ENCODE results near the gene C1orf50.
A peak's percentile ranks its signal among the peaks of the same experiment; 100 is the strongest.
"Not testable (repeated sequence)": the region's sequence is repeated elsewhere in the genome, so short reads cannot be mapped to it uniquely, and the experiment has no call there.

The C1orf50 gene

DNA sequence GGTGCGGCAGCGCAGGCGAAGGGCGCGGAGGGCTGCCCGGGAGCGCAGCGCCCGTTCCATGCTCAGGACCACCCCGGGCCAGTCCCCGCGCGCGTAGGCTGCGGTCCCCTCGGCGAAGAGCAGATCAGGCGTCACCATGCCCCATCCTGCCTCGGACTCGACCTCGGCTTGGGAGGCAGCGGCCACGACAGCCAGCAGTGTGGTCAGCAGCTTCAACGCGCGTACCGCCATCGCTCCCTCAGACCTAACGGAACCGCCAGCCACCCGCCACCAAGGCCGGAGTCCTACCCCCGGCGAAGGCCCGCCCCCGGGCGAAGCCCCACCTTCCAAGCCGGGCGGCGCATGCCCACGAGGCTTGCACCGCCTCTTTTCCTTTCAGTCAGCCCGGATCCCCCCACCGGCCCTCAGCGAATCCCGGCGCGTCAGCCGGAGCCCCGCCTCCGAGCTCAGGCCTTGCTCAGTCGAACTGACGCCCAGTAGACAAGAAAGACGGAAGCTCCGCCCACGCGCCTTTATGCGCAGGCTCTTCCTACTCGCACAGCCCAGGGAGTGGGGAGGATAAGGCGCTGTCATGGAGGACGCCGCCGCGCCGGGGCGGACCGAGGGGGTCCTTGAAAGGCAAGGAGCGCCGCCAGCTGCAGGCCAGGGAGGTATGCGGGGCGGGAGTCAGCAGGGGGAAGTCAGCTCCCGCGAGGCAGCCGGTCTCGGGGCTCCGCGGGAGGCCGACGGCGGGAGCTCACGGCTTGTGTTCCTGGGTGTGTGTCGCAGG is at the start of gene C1orf50, which contains the start of gene P3H1:
TSS of gene C1orf50 (plus strand) at position 509 of the 769 bp plus-strand sequence. CDS start at position 572, 63 bp downstream.
TSS of gene P3H1 (minus strand) at position 288 of the 769 bp plus-strand sequence. CDS start at position 231, 57 bp downstream.
- H3K9ac ChIP-seq (ENCODE audit: low read length in 5 of 5), result peak within 1 kb of the TSS; percentile 77 to 99 (median 96)
- peaks cover 6 to 38% (median 36%) of the 10 kb centered on the region in 5 donors for H3K4me1 ChIP-seq (ENCODE audit: control insufficient read depth in 5 of 5, insufficient read depth in 5 of 5, low read length in 5 of 5)
- H3K27ac ChIP-seq (ENCODE audit: low read depth, low read length), result peak within 1 kb of the TSS; percentile 90
- H3K4me3 ChIP-seq (ENCODE audit: low read depth in 1 of 5, low read length in 5 of 5), result peak within 1 kb of the TSS; percentile 95 to 100 (median 99)
- no peaks in the 10 kb centered on the region for H3K9me3 ChIP-seq (ENCODE audit: control insufficient read depth in 5 of 5, low read length in 5 of 5)
- H3K36me3 ChIP-seq (ENCODE audit: control insufficient read depth in 5 of 5, insufficient read depth in 5 of 5, low read length in 5 of 5), result peaks cover 0 to 5% (median 0%) of the 10 kb centered on the region in 5 donors
- no peaks in the 10 kb centered on the region for H3K27me3 ChIP-seq (ENCODE audit: control insufficient read depth in 5 of 5, insufficient read depth in 4 of 5, low read length in 5 of 5)

DNA sequence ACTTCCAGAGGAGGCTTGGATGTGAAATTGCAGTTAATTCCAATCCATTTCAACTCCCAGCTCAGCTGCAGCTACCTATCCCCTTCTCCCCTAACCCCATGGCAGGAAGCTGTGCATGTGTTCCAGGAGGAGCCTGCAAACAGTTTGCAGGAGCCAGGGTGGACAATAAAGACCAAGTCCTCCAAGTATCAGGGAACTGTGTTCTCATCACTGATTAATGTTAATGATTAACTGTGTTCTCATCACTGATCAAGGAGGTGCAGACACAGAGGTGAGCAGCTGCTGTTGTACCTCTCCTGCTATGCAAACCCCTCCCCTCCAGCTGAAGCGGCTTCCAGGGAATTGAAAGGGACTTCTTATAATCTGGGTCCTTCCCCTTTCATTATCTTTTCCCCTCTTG is 46.2 kb upstream of the C1orf50 start:
- no peaks in the 10 kb centered on the region for H3K9me3 ChIP-seq (ENCODE audit: control insufficient read depth in 5 of 5, low read length in 5 of 5)
- no peak overlapping the region for H3K9ac ChIP-seq (ENCODE audit: low read length in 5 of 5)
- H3K36me3 ChIP-seq (ENCODE audit: control insufficient read depth in 5 of 5, insufficient read depth in 5 of 5, low read length in 5 of 5), result peaks cover 0 to 8% (median 0%) of the 10 kb centered on the region in 5 donors
- H3K4me1 ChIP-seq (ENCODE audit: control insufficient read depth in 5 of 5, insufficient read depth in 5 of 5, low read length in 5 of 5), result no peaks in the 10 kb centered on the region
- H3K4me3 ChIP-seq (ENCODE audit: low read depth in 1 of 5, low read length in 5 of 5), result no peak overlapping the region
- H3K27ac ChIP-seq (ENCODE audit: low read depth, low read length), result no peak overlapping the region
- H3K27me3 ChIP-seq (ENCODE audit: control insufficient read depth in 5 of 5, insufficient read depth in 4 of 5, low read length in 5 of 5), result no peaks in the 10 kb centered on the region

DNA sequence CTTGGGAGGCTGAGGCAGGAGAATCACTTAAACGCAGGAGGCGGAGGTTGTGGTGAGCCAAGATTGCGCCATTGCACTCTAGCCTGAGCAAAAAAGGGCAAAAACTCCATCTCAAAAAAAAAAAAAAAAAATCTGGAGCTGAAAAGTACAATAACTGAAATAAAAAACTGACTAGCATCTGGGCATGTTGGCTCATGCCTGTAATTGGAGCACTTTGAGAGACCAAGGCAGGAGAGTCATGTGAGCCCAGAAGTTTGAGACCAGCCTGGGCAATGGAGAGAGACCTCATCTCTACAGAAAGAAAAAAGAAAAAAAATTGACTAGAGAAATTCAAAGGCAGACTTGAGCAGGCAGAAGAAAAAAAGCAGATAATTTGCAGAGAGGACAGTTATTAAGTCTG is 45.1 kb upstream of the C1orf50 start:
- H3K9me3 ChIP-seq (ENCODE audit: control insufficient read depth in 5 of 5, low read length in 5 of 5), result no peaks in the 10 kb centered on the region
- no peak overlapping the region for H3K4me3 ChIP-seq (ENCODE audit: low read depth in 1 of 5, low read length in 5 of 5)
- H3K27ac ChIP-seq (ENCODE audit: low read depth, low read length), result no peak overlapping the region
- no peak overlapping the region for H3K9ac ChIP-seq (ENCODE audit: low read length in 5 of 5)
- peaks cover 0 to 8% (median 0%) of the 10 kb centered on the region in 5 donors for H3K36me3 ChIP-seq (ENCODE audit: control insufficient read depth in 5 of 5, insufficient read depth in 5 of 5, low read length in 5 of 5)
- no peaks in the 10 kb centered on the region for H3K27me3 ChIP-seq (ENCODE audit: control insufficient read depth in 5 of 5, insufficient read depth in 4 of 5, low read length in 5 of 5)
- H3K4me1 ChIP-seq (ENCODE audit: control insufficient read depth in 5 of 5, insufficient read depth in 5 of 5, low read length in 5 of 5), result no peaks in the 10 kb centered on the region

DNA sequence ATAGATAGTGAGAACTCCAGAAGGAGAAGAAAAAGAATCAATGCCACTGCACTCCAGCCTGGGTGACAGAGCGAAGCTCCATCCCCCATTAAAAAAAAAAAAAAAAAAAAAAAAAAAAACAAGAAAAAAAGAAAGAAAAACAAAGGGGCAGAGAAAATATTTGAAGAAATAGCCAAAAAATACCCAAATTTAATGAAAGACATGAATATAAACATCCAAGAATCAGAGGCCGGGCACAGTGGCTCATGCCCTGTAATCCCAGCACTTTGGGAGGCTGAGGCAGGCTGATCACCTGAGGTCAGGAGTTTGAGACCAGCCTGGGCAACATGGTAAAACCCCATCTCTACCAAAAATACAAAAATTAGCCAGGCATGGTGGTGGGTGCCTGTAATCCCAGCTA is 44.6 kb upstream of the C1orf50 start:
- not testable (repeated sequence) for H3K27ac ChIP-seq (ENCODE audit: low read depth, low read length); H3K27me3 ChIP-seq (ENCODE audit: control insufficient read depth in 5 of 5, insufficient read depth in 4 of 5, low read length in 5 of 5); H3K4me3 ChIP-seq (ENCODE audit: low read depth in 1 of 5, low read length in 5 of 5); H3K9me3 ChIP-seq (ENCODE audit: control insufficient read depth in 5 of 5, low read length in 5 of 5); H3K4me1 ChIP-seq (ENCODE audit: control insufficient read depth in 5 of 5, insufficient read depth in 5 of 5, low read length in 5 of 5); H3K9ac ChIP-seq (ENCODE audit: low read length in 5 of 5); H3K36me3 ChIP-seq (ENCODE audit: control insufficient read depth in 5 of 5, insufficient read depth in 5 of 5, low read length in 5 of 5)

DNA sequence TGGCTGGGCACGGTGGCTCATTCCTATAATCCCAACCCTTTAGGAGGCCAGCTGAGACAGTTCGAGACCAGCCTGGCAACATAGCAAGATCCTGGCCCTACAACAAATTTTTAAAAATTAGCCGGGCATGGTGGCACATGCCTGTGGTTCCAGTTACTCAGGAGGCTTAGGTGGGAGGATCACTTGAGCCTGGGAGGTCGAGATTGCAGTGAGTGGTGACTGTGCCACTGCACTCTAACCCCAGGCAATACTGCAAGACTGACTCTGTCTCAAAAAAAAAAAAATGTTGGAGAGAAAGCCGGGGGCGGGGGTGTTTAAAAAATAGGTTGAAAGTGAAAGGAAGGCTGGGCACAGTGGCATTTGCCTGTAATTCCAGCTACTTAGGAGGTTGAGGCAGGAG is 43.5 kb upstream of the C1orf50 start:
- no peak overlapping the region for H3K27ac ChIP-seq (ENCODE audit: low read depth, low read length)
- H3K27me3 ChIP-seq (ENCODE audit: control insufficient read depth in 5 of 5, insufficient read depth in 4 of 5, low read length in 5 of 5), result no peaks in the 10 kb centered on the region
- H3K9me3 ChIP-seq (ENCODE audit: control insufficient read depth in 5 of 5, low read length in 5 of 5), result no peaks in the 10 kb centered on the region
- H3K4me1 ChIP-seq (ENCODE audit: control insufficient read depth in 5 of 5, insufficient read depth in 5 of 5, low read length in 5 of 5), result no peaks in the 10 kb centered on the region
- H3K9ac ChIP-seq (ENCODE audit: low read length in 5 of 5), result no peak overlapping the region
- peaks cover 0 to 2% (median 0%) of the 10 kb centered on the region in 5 donors for H3K36me3 ChIP-seq (ENCODE audit: control insufficient read depth in 5 of 5, insufficient read depth in 5 of 5, low read length in 5 of 5)
- no peak overlapping the region for H3K4me3 ChIP-seq (ENCODE audit: low read depth in 1 of 5, low read length in 5 of 5)

DNA sequence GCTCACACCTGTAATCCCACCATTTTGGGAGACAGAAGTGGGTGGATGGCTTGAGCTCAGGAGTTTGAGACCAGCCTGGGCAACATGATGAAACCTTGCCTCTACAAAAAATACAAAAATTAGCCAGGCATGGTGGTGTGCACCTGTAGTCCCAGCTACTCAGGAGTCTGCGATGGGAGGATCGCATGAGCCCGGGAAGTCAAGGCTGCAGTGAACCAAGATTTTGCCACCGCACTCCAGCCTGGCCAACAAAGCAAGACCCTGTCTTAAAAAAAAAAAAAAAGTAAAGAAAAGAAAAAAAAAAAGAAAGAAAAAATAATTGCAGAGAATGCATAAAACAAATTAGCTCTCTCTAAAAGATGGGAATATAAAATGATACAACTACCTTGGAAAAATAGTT is 41.2 kb upstream of the C1orf50 start:
- not testable (repeated sequence) for H3K9ac ChIP-seq (ENCODE audit: low read length in 5 of 5); H3K27ac ChIP-seq (ENCODE audit: low read depth, low read length); H3K36me3 ChIP-seq (ENCODE audit: control insufficient read depth in 5 of 5, insufficient read depth in 5 of 5, low read length in 5 of 5); H3K4me3 ChIP-seq (ENCODE audit: low read depth in 1 of 5, low read length in 5 of 5); H3K9me3 ChIP-seq (ENCODE audit: control insufficient read depth in 5 of 5, low read length in 5 of 5); H3K27me3 ChIP-seq (ENCODE audit: control insufficient read depth in 5 of 5, insufficient read depth in 4 of 5, low read length in 5 of 5); H3K4me1 ChIP-seq (ENCODE audit: control insufficient read depth in 5 of 5, insufficient read depth in 5 of 5, low read length in 5 of 5)

DNA sequence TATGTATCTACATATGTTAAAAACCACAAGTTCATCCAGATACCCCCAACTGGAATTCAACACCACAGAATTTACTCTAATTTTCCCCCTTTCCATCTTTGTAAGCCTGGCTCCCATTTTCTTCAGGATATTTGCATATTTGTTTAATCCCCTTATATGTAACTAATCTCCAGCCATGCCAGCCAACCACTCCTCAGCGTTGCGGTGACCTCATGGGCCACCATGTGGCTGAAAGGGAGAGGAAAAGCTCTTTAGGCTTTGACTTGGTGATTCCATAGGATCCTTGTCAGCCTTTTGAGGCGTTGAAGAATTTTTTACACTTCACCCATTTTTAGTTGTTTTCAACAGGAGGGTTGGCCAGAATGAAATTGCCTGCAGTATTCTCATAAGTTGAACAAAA is 37.0 kb upstream of the C1orf50 start:
- H3K27ac ChIP-seq (ENCODE audit: low read depth, low read length), result no peak overlapping the region
- no peak overlapping the region for H3K9ac ChIP-seq (ENCODE audit: low read length in 5 of 5)
- H3K4me1 ChIP-seq (ENCODE audit: control insufficient read depth in 5 of 5, insufficient read depth in 5 of 5, low read length in 5 of 5), result peaks cover 0 to 2% (median 0%) of the 10 kb centered on the region in 5 donors

DNA sequence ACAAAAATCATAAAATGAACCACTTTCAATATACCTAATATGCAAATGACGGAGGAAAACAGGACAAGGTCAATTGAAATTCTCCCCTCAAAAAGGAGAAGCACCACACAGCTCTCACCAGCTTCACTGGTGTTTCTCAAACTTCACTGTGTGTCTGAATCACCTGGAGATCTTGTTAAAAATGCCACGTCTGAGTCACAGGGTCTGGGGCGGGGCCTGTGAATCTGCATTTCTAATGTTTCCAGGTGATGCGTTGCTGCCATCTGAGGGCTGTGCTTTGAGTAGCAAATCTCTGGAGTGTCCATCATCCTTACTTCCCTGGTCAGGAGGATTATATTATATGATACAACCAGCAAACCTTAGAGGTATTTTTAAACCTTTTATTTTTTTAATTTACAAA is 36.1 kb upstream of the C1orf50 start:
- H3K4me3 ChIP-seq (ENCODE audit: low read depth in 1 of 5, low read length in 5 of 5), result no peak overlapping the region

More for the DNA sequence above, 37.0 kb upstream of the C1orf50 start:
- Histone ChIP-seq H3K9me3 (ENCODE audit: control insufficient read depth in 5 of 5, low read length in 5 of 5) (no peaks in the 10 kb centered on the region), H3K4me3 (ENCODE audit: low read depth in 1 of 5, low read length in 5 of 5) (no peak overlapping the region), H3K27me3 (ENCODE audit: control insufficient read depth in 5 of 5, insufficient read depth in 4 of 5, low read length in 5 of 5) (peaks cover 0 to 9% (median 3%) of the 10 kb centered on the region in 5 donors), H3K36me3 (ENCODE audit: control insufficient read depth in 5 of 5, insufficient read depth in 5 of 5, low read length in 5 of 5) (no peaks in the 10 kb centered on the region)

DNA sequence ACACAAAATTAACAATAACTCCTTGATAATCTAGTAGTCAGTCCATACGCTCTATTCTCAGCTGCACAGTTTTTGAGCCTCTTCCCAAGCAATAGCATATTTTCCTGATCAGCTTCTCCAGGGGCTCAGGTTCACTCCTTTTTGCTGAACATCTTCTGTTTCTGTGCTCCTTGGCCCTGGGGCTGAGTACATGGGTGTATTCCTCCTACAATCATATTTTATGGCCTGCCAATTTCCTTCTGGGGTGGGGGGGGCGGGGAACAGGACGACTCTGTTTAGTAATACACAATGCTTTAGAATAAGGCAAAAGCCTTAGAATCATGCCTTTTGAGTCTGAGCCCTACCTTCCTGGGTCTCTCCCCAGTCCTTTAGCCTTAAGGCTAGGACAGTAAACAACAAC is 35.5 kb upstream of the C1orf50 start:
- no peak overlapping the region for H3K4me3 ChIP-seq (ENCODE audit: low read depth in 1 of 5, low read length in 5 of 5)
- H3K9me3 ChIP-seq (ENCODE audit: control insufficient read depth in 5 of 5, low read length in 5 of 5), result no peaks in the 10 kb centered on the region
- no peak overlapping the region for H3K9ac ChIP-seq (ENCODE audit: low read length in 5 of 5)
- peaks cover 0 to 5% (median 4%) of the 10 kb centered on the region in 5 donors for H3K4me1 ChIP-seq (ENCODE audit: control insufficient read depth in 5 of 5, insufficient read depth in 5 of 5, low read length in 5 of 5)
- no peaks in the 10 kb centered on the region for H3K36me3 ChIP-seq (ENCODE audit: control insufficient read depth in 5 of 5, insufficient read depth in 5 of 5, low read length in 5 of 5)
- peaks cover 0 to 9% (median 3%) of the 10 kb centered on the region in 5 donors for H3K27me3 ChIP-seq (ENCODE audit: control insufficient read depth in 5 of 5, insufficient read depth in 4 of 5, low read length in 5 of 5)
- H3K27ac ChIP-seq (ENCODE audit: low read depth, low read length), result no peak overlapping the region

More for the DNA sequence above, 36.1 kb upstream of the C1orf50 start:
- no peak overlapping the region for H3K27ac ChIP-seq (ENCODE audit: low read depth, low read length)
- H3K9ac ChIP-seq (ENCODE audit: low read length in 5 of 5), result no peak overlapping the region
- H3K4me1 ChIP-seq (ENCODE audit: control insufficient read depth in 5 of 5, insufficient read depth in 5 of 5, low read length in 5 of 5), result peaks cover 0 to 2% (median 0%) of the 10 kb centered on the region in 5 donors
- no peaks in the 10 kb centered on the region for H3K9me3 ChIP-seq (ENCODE audit: control insufficient read depth in 5 of 5, low read length in 5 of 5)
- no peaks in the 10 kb centered on the region for H3K36me3 ChIP-seq (ENCODE audit: control insufficient read depth in 5 of 5, insufficient read depth in 5 of 5, low read length in 5 of 5)
- peaks cover 0 to 9% (median 3%) of the 10 kb centered on the region in 5 donors for H3K27me3 ChIP-seq (ENCODE audit: control insufficient read depth in 5 of 5, insufficient read depth in 4 of 5, low read length in 5 of 5)

DNA sequence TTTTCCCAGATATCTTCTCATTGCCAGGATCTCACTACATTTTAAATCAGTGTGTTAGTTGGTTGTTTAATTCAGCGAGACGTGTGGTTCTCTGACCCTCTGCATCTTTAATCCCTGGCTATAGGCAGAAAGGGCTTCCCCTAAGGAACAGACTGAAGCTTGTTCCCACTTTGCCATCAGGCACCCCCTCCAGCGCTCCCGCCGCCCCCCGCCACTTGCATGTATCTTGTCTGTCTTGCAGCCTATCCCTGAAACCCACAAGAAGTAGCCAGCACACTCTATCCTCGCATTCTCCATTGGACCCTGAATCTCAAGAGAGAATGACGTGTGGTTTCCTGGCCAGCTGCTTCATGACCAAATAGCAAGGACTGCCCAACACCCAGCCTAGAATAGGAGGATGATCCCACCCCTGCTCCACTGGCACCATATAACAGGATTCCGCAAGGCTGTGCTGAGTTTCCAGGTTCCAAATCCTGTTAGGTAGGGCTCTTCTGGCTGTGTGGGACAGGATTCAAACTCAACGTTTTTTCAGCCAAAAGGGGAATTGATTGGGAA is 34.8 kb upstream of the C1orf50 start:
- H3K9ac ChIP-seq (ENCODE audit: low read length in 5 of 5), result peak overlapping the region in 1 of 5 donors; percentile 48
- H3K9me3 ChIP-seq (ENCODE audit: control insufficient read depth in 5 of 5, low read length in 5 of 5), result no peaks in the 10 kb centered on the region
- H3K4me1 ChIP-seq (ENCODE audit: control insufficient read depth in 5 of 5, insufficient read depth in 5 of 5, low read length in 5 of 5), result peaks cover 0 to 11% (median 8%) of the 10 kb centered on the region in 5 donors
- H3K36me3 ChIP-seq (ENCODE audit: control insufficient read depth in 5 of 5, insufficient read depth in 5 of 5, low read length in 5 of 5), result no peaks in the 10 kb centered on the region
- no peak overlapping the region for H3K4me3 ChIP-seq (ENCODE audit: low read depth in 1 of 5, low read length in 5 of 5)
- H3K27me3 ChIP-seq (ENCODE audit: control insufficient read depth in 5 of 5, insufficient read depth in 4 of 5, low read length in 5 of 5), result peaks cover 0 to 12% (median 3%) of the 10 kb centered on the region in 5 donors
- H3K27ac ChIP-seq (ENCODE audit: low read depth, low read length), result no peak overlapping the region
